Superior temporal gyrus (tissue), 1 donor: ENCODE data around the gene LMAN1.

Experiments
- DNase-seq: peaks from one replicate; pipeline ENCODE4 v3.0.0-alpha.2; 2016; ENCODE audit errors: extremely low spot score

LMAN1 gene

DNA sequence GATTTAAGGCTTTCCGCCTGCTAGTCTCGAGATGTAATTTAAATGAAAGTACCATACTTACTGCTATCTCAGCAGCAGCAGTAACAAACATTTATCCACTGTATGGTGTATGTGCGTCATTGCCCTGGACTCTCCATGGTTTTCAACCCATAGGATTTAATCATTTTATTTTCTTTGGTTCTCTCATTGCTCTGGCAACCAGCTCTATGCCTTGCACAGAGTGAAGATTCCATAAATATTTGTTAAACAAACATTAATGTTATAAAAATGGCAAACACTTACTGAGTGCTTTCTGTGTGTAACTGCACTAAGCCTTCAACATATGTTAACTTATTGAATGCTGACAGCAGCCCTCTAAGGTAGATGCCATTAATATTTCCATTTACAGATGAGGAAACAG lies 1.3 kb upstream of the LMAN1 start:
- DNase-seq, result no peak

DNA sequence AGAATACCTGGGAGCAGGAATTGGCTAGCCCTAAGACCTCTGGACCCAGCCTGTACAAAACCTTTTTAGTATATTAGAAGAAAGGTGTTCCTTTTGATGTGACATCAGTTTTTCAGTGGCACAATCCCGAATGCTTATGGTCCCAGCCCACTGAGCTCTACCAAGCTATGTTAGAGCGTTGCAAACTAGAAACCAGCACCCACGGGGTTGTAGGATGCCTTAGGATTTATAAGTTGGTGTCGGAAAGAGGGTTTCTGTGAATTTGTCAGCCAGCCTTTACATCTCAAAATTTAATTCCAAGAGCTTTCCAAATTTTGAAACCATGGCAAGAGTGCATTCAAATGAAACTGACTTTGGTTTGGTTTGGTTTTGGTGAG lies 499 bp upstream of the LMAN1 start:
- DNase-seq, result no peak

DNA sequence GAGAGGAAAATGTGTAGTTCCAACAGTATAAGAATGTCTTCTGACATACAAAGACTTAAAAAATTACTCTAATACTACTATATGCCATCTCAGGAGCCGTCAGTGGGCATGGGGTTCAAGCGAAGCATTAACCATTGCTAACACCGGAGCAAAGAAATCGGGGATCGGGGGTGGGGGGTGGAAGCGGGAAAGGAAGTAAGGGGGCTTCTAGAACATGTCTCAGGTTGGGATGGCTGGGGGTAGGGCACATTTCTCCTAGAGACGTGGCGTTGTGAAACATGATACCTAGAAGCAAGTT lies 702 bp downstream of the LMAN1 start:
- no peak for DNase-seq

DNA sequence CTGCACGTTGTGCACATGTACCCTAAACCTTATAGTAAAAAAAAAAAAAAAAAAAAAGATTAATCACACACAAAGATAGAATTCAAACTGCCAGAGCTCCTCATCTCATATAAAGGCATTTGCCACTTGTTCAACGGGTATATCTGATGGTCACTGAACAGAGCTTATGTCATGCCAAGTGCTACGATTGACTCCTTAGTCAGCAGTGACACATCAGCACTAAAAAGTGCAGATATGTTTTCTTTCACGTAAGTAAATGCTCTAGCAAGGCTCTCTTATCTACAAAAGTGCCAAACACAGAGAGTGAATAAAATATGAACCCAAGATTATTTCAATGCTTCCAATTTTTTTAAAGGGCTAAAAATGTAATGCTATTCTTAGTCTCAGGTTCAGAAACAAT lies 1.1 kb downstream of the LMAN1 start:
- peak; percentile 43 for DNase-seq

DNA sequence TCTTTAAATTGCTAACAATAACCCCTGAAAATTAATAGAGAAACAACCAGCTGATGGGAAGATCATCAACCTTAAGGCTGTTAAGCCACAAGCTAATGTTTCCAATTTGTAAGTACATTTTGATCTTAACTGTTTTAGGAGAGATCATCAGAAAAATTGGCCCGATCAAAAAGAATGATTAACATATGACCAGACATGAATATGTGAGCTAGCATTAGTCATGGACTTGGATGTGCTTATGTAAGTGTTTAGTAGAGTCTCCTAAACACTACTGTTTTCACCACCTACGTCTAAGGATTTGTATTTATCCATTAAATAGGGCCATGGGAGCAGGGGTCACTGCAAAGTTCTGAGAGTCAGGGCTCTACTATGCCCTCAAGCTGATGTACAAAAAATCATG lies 4.3 kb downstream of the LMAN1 start:
- DNase-seq, result no peak

DNA sequence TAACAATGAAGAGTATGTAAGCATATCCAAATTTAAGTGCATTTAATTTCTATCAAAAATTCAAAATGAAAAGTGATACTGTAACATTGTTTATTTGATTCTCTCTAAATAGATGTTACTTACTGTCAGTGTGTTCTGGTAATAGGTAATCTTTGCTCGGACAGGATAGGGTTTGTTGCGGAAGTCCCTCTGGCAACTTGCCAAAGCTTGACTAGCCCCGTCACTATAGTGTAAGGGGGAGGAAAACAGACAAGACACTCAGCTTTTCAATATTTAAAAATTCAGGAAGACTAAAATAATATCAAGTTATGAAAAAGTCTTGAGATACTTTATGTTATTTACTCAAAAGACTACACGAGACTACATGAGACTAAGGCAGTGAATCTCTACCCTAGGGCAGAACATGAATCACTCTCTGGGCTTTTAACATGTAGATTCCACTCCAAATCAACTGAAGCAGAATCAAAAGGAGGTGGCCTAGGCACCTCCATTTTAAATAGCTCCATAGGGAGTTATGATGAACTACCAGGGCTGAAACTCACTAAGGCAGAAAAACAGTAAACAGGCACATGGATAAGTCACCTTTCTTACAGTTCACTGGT lies 5.9 kb downstream of the LMAN1 start:
- no peak for DNase-seq

DNA sequence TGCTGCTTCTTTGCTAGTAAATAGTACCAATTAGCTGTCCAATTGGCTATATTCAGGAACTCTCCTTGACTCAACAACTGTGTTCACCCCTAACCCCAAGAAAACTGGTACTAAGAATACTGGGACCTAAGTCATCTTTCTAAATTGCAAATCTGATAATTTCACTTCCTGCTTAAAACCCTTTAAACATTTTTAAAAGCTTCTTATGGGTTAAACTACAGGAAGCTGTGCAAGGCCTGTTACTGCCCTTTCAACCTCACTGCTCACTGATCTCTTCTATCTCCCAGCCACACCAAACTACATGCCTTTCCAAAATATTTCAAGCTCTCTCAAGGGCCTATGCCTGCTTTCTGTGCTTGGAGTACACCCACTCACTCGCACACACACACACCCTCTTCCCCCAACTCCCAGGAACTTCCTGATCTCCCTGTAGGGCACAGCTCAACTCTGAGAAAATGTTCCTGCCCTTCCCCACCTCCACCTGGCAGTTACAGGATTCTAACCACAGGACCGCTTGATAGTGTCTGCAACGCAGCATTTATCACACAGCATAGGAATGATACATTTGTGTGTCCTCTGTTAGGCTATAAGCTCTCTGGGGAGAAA lies 6.7 kb downstream of the LMAN1 start:
- no peak for DNase-seq

DNA sequence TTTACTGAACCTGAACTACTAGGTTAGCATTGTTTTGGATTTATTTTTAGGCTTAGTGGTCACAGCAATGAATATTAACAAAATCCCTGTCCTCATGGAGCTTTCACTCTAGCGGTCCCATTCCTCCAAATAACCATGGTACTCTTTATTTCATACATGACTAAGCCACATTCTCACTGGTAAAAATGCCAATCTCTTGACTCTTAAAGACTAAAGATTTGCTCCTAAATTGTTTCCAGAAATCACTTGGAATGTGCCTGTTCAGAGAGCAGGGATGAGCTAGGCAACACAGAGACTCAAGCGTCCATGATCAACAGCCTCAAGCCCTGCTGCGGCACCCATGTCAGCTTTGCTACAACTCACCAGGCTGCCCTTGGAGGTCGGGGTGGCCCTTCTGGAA lies 13.5 kb downstream of the LMAN1 start:
- no peak for DNase-seq

DNA sequence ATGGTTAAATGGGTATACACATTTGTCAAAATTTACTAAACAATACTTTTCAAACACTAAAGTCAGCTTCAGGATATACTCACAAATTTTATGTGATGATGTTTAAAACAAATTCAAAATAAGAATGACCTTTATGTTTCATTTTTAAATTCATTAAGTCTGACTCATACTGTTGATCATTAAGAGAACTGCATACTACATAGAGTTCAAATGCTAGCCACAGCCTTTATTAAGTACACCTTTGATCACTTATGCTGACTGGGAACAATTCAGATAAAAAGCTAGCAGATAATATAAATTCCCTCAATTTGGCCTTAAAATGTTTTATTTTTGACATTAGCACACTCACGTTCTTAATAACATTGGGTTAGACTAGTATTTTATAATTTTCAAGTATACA lies 14.1 kb downstream of the LMAN1 start:
- no peak for DNase-seq

DNA sequence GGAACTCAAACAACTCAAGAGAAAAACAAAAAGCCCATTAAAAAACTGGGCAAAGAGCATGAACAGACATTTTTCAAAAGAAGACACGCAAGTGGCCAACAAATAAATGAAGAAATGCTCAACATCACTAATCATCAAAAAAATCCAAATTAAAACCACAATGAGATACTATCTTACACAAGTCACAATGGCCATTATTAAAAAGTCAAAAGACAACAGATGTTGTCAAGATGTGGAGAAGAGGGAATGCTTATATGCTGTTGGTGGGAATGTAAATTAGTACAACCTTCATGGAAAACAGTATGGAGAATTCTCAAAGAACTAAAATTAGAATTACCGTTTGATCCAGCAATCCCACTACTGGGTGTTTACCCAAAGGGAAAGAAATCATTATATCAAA lies 15.1 kb downstream of the LMAN1 start:
- DNase-seq, result no peak

DNA sequence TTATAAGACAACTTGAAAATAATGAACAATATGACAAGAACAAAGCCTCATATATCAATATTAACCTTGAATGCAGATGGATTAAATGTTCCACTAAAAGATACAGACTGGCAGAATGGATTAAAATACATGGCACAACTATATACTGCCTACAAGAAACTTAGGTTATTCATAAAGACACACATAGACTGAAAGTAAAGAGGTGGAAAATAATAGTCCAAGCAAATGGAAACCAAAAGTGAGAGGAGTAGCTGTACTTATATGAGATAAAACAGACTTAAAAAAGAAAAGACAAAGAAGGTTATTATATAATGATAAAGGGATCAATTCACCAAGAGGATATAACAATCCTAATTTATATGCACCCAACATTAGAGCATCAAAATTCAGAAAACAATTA lies 18.2 kb downstream of the LMAN1 start:
- no peak for DNase-seq

DNA sequence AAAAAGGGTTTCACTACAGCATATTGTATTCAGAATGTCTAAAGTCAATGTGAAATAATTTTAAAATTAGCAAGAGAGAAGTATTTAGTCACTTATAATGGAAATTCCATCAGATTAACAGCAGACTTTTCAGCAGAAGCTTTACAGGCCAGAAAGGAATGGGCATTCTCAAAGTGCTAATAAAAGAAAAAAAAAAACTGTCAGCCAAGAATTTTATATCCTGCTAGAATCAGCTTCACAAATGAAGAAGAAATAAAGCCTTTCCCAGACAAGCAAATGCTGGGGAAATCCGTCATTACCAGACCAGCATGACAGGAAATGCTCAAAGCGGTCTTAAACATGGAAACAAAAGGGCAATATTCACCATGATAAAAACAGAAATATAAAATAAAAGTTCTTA lies 18.8 kb downstream of the LMAN1 start:
- DNase-seq, result no peak

DNA sequence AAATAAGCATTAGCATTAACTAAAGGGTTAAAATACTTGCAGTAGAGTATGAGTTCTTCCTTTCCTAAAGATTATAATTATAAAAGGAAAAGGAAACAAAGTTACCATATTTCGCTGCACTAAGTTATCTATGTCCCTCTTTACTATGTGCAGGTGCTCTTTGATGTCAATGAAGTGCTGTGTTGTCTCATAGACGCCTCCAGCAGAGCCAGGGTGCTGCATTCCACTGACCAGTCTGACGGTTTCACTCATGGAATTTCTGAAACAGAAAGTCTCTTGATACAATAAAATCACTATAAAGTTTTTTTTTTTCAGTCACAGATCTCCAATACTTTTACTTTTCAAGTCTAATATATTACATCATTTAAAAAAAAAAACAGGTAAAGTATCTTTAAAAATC lies 26.1 kb downstream of the LMAN1 start:
- DNase-seq, result no peak

DNA sequence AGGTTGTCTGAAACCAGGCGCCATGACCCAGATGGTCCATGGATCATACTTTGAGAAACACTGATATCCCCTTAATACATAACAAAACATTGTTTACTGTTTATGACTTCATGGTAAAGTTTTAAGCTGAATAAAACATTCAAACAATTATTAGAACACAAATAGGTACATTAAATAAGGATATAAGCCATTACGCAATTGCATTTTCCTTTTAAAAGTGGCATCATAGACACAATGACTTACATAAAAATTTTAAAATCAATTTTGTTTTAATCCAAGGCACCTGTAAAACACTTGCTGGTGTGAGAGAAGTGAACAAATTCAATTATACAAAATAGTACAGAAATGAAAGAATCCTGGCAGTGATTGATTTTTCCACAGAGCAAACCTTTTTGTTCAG lies 30.4 kb downstream of the LMAN1 start:
- DNase-seq, result no peak

DNA sequence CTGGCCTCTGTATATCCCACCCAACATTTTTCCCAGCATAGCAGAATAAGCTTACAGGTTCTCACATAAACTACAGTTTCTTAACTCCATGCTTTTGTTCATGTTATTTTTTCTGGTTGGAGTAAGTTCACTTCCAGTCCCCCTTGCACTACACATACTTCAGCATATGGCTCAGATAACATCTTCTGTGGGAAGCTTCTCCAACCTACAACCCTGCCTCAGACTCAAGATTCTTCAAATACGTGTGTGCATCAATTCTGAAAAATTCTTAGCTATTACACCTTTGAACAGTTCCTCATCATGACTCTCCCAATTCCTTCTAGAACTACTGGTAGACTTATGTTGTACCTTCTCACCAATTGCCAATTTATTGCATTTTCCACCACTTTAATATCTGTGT lies 33.1 kb downstream of the LMAN1 start:
- DNase-seq, result no peak

DNA sequence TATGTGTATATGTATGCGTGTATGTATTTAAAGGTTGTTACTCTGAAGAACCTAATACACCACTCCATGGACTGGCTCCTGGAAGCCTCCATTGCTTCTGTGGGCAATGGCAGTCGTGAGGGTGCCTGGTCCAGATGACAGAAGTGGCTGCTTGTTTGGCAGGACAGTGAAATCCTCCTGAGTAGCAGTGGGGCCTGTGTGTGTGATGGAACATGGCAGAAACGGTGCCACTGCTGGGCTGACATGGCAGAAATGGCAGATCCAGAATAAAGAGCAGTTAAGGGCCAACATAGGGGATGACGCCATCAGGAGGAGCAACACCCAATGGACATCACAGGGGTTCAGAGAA lies 34.5 kb downstream of the LMAN1 start:
- DNase-seq, result no peak

DNA sequence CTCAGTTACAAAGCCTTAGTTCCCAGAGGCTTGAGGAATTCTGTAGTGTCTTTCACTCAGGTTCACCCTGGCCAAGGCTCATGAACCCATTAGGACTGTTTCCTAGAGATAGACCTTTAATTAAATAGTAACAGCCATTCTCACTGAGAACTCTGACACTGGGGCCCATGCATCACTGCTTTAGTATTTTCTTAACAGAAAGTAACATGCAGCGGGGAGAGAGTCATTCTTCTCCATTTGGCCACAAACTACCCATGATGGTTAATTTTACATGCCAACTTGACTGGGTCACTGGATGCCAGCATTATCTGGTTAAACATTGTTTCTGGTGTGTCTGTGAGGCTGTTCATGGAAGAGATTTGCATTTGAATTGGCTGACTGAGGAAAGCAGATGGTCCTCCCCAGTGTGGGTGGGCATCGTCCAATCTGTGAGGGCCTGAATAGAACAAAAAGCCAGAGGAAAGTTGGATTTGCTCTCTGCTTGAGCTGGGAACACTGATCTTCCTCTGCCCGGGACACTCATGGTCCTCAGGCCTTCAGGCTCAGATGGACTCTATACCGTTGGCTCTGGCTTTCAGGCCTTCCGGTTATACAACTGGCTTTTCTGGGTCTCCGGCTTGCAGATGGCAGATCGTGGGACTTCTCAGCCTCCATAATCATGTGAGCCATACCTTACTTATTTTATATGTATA lies 35.0 kb downstream of the LMAN1 start:
- no peak for DNase-seq

DNA sequence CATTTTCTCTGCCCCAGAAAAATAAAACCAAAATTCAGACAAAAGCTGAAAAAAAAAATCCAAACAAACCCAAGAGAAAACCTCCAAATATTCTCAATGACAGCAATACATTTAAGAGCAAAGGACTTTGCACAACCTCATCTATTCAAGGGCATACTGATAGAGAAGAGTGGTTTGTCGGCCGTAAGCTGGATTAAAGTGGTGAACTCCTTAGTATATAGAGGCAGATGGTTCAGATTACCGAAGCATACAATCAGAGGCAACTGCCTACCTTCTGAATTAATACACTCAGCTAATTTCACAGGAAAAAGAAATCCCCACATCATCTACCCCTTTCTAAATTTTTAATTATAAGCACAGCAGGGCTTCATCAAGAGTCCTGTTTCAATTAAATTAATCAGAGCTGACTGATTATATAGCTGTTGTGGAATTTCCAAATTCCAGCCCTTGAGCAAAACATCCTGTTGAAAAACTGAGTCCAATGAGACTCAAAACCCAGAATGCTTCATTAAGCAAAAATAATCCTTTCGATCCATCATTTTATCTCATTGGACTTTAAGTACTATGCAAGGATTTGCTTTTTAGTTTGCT lies 40.5 kb downstream of the LMAN1 start, which contains the start of gene CPLX4:
TSS of gene CPLX4 (minus strand) at position 190 of the 591 bp plus-strand sequence. CDS start at position 3, 187 bp downstream.
- DNase-seq, result no peak

DNA sequence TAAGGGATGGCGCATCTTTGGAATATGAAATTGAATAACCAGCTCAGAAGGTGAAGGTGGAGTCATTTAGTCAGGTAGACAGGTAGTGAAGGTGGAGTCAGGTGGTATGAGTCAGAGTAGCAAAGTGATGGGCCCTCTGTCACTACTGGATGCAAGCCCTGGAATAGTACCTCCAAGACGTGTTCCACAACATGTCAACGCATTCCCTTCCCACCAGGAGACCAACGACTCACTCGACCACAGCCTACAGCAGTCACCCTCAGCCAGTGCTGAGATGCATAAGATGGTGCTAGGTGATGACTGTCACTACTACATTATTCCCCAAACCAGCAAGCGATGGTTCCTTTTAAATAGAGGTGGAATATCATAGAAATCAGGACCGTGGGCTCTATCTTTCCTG lies 47.4 kb downstream of the LMAN1 start:
- DNase-seq, result no peak

DNA sequence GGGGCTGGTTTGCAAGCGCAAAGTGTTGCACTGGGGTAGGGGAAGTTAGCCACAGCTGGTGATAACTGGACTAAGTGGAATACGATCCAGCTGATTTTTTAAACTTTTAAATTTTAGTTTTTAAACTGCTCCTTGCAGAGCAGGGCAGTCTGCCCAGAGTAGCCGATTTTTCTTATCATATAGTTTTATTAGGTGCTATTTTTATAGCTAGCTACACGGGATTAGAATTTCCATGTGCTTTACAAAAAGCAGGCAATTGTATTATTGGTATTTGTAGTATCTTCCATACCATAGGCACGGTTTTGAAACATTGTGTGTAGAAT lies 50.2 kb downstream of the LMAN1 start:
- DNase-seq, result no peak

DNA sequence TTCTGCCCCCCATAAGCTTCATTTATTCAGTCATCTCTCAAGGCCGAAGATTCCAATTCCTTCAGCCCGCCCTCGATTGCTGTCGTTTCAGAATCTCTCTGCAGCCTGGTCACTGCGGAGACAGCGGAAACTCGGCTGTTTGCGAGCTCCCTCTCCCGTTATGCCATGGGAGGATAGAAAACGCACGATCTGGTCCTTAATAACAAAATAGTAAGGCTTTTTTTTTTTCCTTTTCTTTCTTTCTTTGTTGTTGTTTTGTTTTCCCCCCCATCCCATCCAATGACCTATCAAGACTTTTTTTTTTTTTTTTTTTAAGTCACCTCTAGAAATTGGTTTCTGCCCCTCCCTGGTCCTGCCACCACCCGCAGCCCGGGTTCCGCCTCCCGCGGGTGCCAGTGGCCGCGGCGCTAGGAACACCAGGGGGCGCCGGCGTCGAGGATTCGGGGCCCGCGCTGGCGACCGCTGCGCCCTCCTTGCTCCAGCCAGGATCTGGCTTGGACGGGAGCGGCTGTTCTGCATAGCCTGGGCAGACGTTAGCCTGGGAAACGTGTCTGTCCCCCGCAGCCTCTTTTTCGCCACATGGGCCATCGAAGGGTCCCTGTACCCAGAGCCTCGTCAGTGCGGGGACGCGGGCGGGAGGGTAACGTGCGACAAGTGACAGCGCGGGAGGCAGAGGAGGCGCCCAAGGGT lies 50.7 kb downstream of the LMAN1 start:
- DNase-seq, result peak; percentile 53

DNA sequence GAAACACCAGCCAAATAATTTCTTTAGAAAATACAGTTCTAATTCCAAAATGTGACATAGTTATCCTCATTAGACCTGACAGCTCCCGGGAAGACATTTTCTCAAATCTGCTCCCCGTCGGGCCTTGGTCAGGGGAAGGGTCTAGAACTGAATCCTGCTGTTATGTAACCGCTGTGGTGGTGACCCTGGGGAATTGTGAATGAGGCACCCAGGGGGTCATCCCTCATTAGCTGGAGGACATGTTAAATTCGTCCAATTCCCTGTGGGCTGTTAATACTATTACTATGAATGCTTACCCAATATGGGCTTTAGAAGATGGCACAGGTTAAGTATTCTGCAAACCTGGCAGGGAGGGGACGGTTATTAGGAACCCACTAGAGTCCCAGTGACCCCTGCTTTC lies 52.4 kb downstream of the LMAN1 start:
- DNase-seq, result no peak

DNA sequence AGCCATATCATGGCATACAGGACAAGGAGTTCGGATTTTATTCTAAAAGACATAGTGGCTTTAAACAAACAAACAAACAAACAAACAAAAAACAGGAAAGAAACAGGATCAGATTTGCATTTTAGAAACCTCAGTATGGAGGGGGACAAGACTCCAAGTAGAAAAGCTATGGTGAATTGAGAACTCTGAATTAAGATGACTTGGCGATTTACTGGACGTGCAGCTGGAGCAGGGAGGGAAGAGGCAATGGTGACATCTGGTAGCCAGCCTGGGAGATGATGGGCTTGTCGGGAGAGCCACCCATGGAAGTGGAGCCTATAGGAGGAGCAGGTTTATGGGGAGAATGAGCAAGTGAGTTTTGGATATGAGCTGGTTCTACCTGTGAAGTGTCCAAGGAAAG lies 53.8 kb downstream of the LMAN1 start:
- no peak for DNase-seq
